NCI-H345 treated with DMSO at 0.1 percent for 48 hours (cell line): ENCODE measurements around the gene CACNA1C.

Source experiments
- DNase-seq: peaks from one replicate; lab custom pipeline; 2025; ENCODE audit not compliant: unreplicated experiment; lab: John Stamatoyannopoulos, UW

Gene CACNA1C

DNA sequence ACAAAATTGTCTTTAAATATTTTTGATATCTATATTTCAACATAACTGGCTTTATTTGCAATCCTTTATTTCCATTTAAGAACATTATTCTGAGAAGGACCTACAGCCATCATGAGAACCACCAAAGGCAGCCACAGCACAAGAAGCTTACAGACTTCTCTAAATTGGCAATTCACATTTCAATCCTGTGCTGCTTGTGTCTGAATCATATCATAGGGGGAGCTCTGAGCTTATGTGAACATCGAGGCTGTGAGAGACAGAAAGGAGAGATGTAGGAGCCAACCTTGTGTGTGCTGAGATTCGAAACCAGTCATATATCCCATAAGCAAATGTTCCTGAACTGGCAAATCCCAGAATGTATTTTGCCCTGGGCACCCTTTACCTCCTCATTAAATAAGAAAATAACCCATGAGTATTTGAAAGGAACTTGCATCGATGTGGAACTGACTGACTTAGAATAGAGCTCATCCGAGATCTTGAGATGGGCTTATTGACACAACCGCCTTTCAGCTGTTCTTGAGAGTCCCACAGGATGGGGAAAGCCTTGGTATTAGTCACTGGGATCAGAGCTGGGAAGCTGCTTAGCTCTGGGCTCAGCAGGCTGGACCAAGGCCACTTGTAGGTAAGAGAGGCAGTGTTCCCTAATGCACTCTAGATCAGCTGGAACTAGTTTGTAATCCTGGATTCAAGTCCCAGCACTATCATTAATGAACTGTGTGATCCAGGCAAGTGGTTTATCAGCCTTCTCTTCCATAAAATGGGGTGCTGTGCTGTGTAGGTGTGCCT lies 329.8 kb downstream of the CACNA1C start:
- no peak for DNase-seq

- DNase-seq = no peak
Measured at GRCh38 chr12:2383325-2384028, 330.7 kb downstream of the CACNA1C start.

DNA sequence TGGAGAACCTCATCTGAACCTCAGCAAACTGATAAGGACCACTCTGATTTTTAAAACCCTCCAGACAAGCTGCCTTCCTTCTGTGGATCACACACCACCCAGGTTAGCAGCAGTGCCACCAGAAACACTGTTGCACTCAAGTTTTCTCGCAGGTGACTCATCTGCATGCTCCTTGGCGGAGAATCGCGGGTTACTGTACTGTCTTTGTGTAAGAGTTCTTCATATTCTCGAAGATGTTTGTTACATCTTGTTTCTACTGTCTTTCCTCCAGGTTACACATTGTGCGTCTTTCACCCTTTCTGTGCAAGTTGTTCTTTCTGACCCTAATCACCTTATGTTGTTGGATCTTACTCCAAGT lies 331.2 kb downstream of the CACNA1C start:
- no peak for DNase-seq

DNA sequence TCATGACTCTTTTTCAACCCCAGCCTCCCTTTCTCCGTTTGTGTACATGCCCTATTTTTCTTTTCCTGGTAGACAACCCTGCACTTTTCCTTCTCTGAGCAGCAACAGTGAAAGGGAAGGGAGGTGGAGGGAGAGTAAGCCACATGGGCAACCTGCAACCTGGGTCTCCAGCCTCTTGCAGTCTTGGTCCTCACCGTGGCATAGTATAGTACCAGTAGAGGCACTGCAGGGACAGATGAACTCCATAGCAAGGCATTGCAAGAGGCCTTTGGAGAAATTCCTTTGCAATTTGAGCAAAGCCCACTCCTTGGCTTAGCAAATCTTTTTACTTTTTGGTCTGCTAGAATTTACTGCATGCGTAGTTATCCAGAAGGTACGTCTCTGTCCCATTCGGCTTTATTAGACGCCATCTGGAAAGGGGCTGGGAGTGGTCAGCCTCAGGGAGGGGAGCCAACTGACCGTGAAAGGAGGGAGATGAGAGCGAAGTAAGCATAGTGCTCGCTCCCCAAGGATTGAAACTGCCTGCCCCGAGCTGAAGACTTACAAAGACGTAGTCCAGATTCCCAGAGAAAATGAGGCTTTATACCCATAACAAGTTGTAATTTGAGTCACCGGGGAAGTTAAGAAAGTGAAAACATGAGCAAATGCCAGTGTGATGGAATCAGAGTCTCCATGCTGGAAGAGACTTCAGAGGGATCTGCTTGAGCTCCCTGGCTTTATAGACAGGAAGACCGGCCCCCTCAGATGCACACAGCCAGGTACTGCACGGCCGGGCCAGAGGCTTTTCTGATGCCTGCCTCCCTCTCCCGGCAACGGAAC lies 332.0 kb downstream of the CACNA1C start:
- no peak for DNase-seq

GRCh38 chr12:2385529-2385928 lies 332.7 kb downstream of the CACNA1C start:
- DNase-seq = no peak

- DNase-seq = no peak
Measured at GRCh38 chr12:2386566-2386965, 333.8 kb downstream of the CACNA1C start.

DNA sequence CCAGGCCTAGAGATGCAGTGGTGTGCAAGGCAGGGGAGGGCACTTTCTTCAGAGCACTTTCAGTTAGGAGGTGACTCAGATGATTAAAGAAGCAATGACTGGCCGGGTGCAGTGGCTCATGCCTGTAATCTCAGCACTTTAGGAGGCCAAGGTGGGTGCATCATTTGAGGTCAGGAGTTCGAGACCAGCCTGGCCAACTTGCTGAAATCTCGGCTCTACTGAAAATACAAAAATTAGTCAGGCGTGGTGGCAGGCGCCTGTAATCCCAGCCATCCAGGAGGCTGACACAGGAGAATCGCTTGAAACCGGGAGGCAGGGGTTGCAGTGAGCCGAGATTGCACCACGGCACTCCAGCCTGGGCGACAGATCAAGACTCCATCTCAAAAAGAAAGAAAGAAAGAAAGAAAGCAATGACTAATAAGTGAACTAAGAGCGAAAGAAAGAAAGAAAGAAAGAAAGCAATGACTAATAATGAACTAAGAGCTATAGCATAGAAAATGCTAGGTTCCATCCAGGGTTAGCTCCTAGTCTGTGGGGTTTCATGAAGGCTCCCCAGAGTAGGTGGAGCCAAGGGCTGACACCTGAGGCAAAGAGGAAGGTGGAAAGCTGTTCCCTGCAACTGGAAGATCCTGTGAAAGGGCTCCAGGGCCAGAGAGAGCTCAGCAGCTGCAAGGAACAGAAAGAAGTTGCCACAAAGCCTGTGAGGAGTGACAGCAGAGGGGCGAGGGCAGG lies 334.5 kb downstream of the CACNA1C start:
- no peak for DNase-seq

- DNase-seq = no peak
Measured at GRCh38 chr12:2389079-2389790, 336.4 kb downstream of the CACNA1C start.

DNA sequence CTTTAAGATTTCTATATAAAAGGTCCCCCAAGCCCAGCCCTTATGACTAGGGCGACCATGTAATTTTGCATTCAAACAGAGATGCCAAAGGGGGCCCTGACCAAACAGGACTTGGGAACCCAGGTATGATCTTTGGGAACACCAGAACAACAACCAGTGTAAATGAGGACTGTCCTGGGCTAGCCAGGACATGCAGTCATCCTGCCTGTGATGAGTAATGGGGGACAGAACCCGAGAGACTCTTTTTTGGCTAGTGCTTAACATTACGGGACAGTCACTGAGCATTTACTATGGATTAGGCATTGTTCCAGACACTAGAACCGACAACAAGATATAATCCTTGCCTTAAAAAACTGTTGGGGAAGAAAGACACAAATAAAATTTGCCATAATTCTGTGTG lies 337.3 kb downstream of the CACNA1C start:
- no peak for DNase-seq

DNA sequence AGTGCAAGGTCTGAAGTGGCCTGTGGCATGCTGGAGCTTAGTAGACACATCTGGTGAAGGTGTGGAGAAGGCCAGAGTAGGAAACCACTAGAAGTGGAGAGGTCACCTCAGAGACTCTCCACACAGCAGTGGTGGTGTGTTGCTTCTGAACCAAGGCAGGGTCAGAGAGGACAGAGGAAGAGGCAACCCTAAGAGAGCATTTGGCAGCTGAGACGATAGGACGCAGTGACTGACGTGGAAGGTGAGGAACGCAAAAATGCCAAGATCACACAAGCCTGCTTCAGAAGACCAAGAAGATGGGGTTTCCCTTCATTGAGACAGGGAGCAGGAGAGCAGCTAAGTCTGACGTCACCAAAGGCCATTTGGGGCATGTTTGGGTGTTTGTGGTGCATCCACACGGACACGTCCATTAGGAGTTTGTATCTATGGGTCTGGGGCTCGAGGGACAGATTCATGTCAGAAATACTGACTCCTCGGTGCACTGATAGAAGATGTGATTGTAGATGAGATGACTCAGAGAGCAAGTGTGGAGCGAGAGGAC lies 338.1 kb downstream of the CACNA1C start:
- DNase-seq = no peak

GRCh38 chr12:2391740-2392331 lies 339.0 kb downstream of the CACNA1C start:
- no peak for DNase-seq

GRCh38 chr12:2393016-2393415 lies 340.2 kb downstream of the CACNA1C start:
- no peak for DNase-seq

- no peak for DNase-seq
Measured at GRCh38 chr12:2393996-2394395, 341.2 kb downstream of the CACNA1C start.

GRCh38 chr12:2395354-2395977 lies 342.7 kb downstream of the CACNA1C start:
- no peak for DNase-seq

GRCh38 chr12:2396448-2396871 lies 343.7 kb downstream of the CACNA1C start:
- DNase-seq = no peak

GRCh38 chr12:2397356-2398045 lies 344.7 kb downstream of the CACNA1C start:
- no peak for DNase-seq

GRCh38 chr12:2401040-2401439 lies 348.3 kb downstream of the CACNA1C start:
- DNase-seq = no peak

DNA sequence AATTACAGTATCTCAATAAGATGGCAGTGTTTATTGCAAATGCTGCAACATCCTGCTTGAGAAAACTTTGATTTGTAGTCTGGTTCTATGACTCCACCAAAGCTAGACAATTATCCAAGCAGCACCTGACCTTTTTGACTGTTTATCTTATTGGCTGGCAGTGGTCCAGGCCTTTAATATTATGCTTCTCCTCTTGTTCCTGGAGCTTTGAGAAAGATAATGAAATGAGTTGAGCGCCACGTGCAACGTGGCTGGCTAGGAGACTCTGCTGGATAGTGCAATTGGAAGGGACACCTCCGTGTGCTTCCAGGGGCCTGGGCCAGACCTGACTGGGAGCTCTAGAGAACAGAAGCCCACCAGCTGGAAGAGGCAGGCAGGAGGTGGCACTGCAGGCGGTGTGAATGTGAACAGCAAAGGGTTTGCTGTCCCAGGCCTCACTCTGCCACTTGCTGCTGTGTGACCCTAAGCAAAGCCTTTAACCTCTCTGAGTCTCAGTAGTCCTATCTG lies 349.3 kb downstream of the CACNA1C start:
- peak; percentile 21 for DNase-seq
